ENCODE results near the gene NMT1.

NMT1 gene

DNA sequence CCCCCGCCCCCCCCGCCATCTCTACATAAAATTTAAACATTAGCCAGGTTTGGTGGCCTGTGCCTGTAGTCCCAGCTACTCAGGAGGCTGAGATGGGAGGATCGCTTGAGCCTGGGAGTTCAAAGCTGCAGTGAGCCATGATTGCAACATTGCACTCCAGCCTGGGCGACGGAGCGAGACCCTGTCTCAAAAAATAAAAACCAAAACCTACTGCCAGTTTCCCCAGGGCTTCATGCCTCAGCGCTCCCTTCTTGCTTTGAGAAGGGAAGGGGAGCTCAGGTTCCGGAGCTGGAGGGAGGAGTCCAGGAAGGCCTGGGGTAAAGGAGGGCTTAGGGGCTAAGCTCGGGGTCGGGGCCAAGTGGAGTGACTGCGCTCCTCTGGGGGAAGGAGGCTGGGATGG, 50.7 kb downstream of the NMT1 start:
- Histone ChIP-seq H3K36me3 (ENCODE audit: insufficient read depth) (no peaks in the 10 kb centered on the region), H3K4me3 (IDR thresholded peaks at IDR 0.05; ENCODE audit: insufficient read depth, low read depth, low read length) (no peak overlapping the region), H3K27ac (no peak overlapping the region), H2AFZ (ENCODE audit: low read depth) (no peak overlapping the region), H3K4me1 (ENCODE audit: low read depth, poor library complexity, severe bottlenecking) (no peaks in the 10 kb centered on the region), H4K20me1 (ENCODE audit: insufficient read depth) (no peaks in the 10 kb centered on the region), H3K79me2 (ENCODE audit: insufficient read depth, low read depth) (no peaks in the 10 kb centered on the region), H3K4me2 (no peak overlapping the region), H3K9ac (no peak overlapping the region), H3K27me3 (ENCODE audit: insufficient read depth, low read depth) (no peaks in the 10 kb centered on the region)
- TF ChIP-seq, protein P1, sequence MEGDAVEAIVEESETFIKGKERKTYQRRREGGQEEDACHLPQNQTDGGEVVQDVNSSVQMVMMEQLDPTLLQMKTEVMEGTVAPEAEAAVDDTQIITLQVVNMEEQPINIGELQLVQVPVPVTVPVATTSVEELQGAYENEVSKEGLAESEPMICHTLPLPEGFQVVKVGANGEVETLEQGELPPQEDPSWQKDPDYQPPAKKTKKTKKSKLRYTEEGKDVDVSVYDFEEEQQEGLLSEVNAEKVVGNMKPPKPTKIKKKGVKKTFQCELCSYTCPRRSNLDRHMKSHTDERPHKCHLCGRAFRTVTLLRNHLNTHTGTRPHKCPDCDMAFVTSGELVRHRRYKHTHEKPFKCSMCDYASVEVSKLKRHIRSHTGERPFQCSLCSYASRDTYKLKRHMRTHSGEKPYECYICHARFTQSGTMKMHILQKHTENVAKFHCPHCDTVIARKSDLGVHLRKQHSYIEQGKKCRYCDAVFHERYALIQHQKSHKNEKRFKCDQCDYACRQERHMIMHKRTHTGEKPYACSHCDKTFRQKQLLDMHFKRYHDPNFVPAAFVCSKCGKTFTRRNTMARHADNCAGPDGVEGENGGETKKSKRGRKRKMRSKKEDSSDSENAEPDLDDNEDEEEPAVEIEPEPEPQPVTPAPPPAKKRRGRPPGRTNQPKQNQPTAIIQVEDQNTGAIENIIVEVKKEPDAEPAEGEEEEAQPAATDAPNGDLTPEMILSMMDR (conservative IDR thresholded peaks at IDR 0.05; ENCODE audit: low read depth, low read length), result no peak

DNA sequence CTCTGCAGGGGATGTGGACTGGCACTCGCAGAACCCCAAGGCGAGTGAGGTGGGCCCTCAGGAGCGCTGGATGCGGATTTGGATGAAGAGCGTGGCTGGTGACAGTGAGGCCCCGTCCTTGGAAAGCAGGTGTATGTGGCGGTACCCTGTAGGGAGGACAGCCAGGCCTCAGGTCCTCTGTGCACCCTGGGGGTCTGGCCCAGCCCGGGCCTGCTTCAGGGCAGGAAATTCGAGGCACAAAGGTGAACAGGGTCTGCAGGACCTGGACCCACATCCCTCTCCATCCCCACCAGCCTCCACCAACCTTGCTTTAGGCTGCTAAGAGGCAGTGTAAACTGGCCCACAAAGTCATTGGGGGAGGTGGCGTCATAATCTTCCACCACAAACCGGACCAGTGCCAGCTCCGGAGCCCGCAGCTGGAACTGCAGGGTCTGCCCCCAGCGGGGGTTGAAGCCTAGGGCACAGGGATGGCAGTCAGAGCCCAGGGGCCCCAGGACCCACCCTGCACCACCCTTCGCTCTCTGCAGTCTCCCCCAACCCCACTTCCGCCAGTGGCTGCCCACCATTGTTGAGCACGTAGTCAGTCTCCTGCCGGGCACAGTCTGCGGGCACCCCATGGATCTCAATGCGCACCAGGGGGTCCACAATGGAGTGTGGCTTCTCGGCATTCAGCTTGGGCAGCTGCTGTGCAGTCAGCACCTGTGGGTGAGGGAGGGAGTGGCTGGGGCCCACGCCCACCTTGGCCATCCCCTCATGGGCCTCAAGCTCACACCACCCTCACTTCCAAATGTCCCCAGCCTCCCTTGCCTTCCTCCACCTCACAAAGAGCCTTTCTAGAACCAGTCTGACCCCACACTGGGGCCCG, 51.7 kb downstream of the NMT1 start:
- H3K36me3 ChIP-seq (ENCODE audit: insufficient read depth), result no peaks in the 10 kb centered on the region
- H3K4me2 ChIP-seq, result no peak overlapping the region
- H3K79me2 ChIP-seq (ENCODE audit: insufficient read depth, low read depth), result no peaks in the 10 kb centered on the region
- TF ChIP-seq, protein P1 (conservative IDR thresholded peaks at IDR 0.05; ENCODE audit: low read depth, low read length), result no peak
- no peak overlapping the region for H3K27ac ChIP-seq
- H3K4me1 ChIP-seq (ENCODE audit: low read depth, poor library complexity, severe bottlenecking), result no peaks in the 10 kb centered on the region
- no peaks in the 10 kb centered on the region for H4K20me1 ChIP-seq (ENCODE audit: insufficient read depth)
- H3K9ac ChIP-seq, result no peak overlapping the region
- no peak overlapping the region for H3K4me3 ChIP-seq (IDR thresholded peaks at IDR 0.05; ENCODE audit: insufficient read depth, low read depth, low read length)
- H3K27me3 ChIP-seq (ENCODE audit: insufficient read depth, low read depth), result no peaks in the 10 kb centered on the region
- no peak overlapping the region for H2AFZ ChIP-seq (ENCODE audit: low read depth)

DNA sequence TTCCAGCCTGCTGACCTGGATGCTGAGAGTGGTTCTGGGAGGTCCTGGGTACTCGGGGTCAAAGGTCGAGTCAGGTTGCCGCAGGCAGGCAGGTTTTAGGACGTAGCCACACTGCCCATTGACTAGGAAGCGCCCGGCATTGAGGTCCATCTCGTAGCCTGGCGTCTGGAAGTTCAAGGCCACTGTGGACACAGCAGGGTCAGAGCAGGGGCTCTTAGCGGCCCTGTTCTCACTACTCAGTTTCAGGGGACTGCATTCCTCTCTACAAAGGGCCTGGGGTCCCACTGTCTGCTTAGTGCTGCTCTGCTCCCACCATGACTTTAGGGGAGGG, 52.3 kb downstream of the NMT1 start:
- H3K27me3 ChIP-seq (ENCODE audit: insufficient read depth, low read depth), result no peaks in the 10 kb centered on the region
- no peak overlapping the region for H3K4me2 ChIP-seq
- no peak overlapping the region for H2AFZ ChIP-seq (ENCODE audit: low read depth)
- no peak overlapping the region for H3K9ac ChIP-seq
- no peaks in the 10 kb centered on the region for H3K4me1 ChIP-seq (ENCODE audit: low read depth, poor library complexity, severe bottlenecking)
- no peak overlapping the region for H3K4me3 ChIP-seq (IDR thresholded peaks at IDR 0.05; ENCODE audit: insufficient read depth, low read depth, low read length)
- H4K20me1 ChIP-seq (ENCODE audit: insufficient read depth), result no peaks in the 10 kb centered on the region
- H3K36me3 ChIP-seq (ENCODE audit: insufficient read depth), result no peaks in the 10 kb centered on the region
- TF ChIP-seq, protein P1 (conservative IDR thresholded peaks at IDR 0.05; ENCODE audit: low read depth, low read length), result no peak
- H3K79me2 ChIP-seq (ENCODE audit: insufficient read depth, low read depth), result no peaks in the 10 kb centered on the region
- no peak overlapping the region for H3K27ac ChIP-seq

DNA sequence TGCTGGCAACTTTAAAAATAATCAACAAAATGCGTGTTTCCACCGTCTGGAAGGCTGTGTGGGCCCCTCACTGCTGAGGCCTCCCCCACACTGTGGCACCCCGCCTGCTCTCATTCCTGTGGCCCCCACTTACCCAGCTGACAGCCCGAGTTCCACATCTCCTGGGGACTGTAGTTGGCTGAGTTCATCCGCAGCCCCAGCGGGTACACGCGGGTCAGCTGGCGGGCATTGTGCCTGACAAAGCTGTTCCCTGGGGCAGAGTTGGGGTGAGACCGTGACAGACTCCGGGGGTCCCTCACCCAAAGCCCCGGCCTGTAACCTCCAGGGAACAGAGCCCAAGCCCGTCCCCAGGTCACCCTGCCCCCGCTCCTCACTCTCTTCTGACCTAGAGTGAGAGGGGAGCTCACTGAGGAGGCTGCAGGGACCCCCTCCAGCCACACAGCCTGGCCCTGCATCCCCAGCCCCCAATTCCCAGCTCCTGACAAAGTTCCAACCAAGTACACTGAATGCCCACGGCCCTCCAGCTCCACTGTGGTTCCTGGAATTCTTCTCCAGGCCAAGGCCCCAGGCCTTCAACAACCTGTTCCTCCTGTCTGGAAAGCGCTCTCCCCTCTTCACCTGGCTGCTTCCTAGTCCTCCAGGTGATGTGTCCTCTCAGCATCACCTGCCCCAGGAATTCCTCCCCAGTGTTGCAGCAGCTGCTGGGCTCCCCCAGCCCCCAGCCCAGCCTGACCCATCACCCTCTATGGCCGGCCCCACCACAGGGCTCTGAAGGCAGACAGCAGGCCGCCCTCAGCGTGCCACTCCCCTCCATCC, 53.2 kb downstream of the NMT1 start:
- Histone ChIP-seq H3K4me2 (no peak overlapping the region), H3K9ac (no peak overlapping the region), H3K79me2 (ENCODE audit: insufficient read depth, low read depth) (no peaks in the 10 kb centered on the region), H2AFZ (ENCODE audit: low read depth) (no peak overlapping the region), H3K27ac (no peak overlapping the region), H4K20me1 (ENCODE audit: insufficient read depth) (no peaks in the 10 kb centered on the region), H3K4me1 (ENCODE audit: low read depth, poor library complexity, severe bottlenecking) (no peaks in the 10 kb centered on the region), H3K4me3 (IDR thresholded peaks at IDR 0.05; ENCODE audit: insufficient read depth, low read depth, low read length) (no peak overlapping the region), H3K36me3 (ENCODE audit: insufficient read depth) (no peaks in the 10 kb centered on the region), H3K27me3 (ENCODE audit: insufficient read depth, low read depth) (no peaks in the 10 kb centered on the region)
- TF ChIP-seq, protein P1 (conservative IDR thresholded peaks at IDR 0.05; ENCODE audit: low read depth, low read length), result no peak
